Activated T-cell treated with anti-CD3 and anti-CD28 coated beads, Interleukin-2, amount 50 U/mL, for 24 hours (primary cell): ENCODE results near the gene TCEA2.

Experiments
- DNase-seq: peaks from one replicate; pipeline ENCODE4 v3.0.0-alpha.2; 2020
- H3K27ac Mint-ChIP-seq: 2 replicates; pipeline ENCODE4 v1.8.0; 2020; ENCODE audit warnings: mild to moderate bottlenecking, mixed read lengths
- H3K27me3 Mint-ChIP-seq: 2 replicates; pipeline ENCODE4 v1.8.0; 2020; ENCODE audit warnings: mixed read lengths
- H3K36me3 Mint-ChIP-seq: 2 replicates; pipeline ENCODE4 v1.8.0; 2020; ENCODE audit warnings: low read depth, mixed read lengths
- H3K4me1 Mint-ChIP-seq: 2 replicates; pipeline ENCODE4 v1.8.0; 2020; ENCODE audit warnings: low read depth, mixed read lengths
- H3K4me3 Mint-ChIP-seq: 2 replicates; pipeline ENCODE4 v1.8.0; 2020; ENCODE audit warnings: mild to moderate bottlenecking, moderate library complexity, mixed read lengths
- H3K9me3 Mint-ChIP-seq: 2 replicates; pipeline ENCODE4 v1.8.0; 2020; ENCODE audit warnings: mixed read lengths

TCEA2 gene

GRCh38 chr20:64062596-64063388, at the start of gene TCEA2:
Gene TCEA2, plus strand, starts transcription at chr20:64063198. Its CDS starts 115 bp downstream, at chr20:64063313.
- Mint-ChIP-seq H3K36me3 (no peaks in the 10 kb centered on the region), H3K4me1 (peaks cover 56% of the 10 kb centered on the region), H3K27me3 (no peaks in the 10 kb centered on the region), H3K27ac (peak within 1 kb of the TSS; percentile 87), H3K4me3 (peak within 1 kb of the TSS; percentile 84), H3K9me3 (no peaks in the 10 kb centered on the region)
- peak; percentile 96 for DNase-seq

GRCh38 chr20:64015635-64016034, 47.4 kb upstream of the TCEA2 start:
- Mint-ChIP-seq H3K4me1 (peaks cover 21% of the 10 kb centered on the region), H3K36me3 (peaks cover 75% of the 10 kb centered on the region), H3K9me3 (no peaks in the 10 kb centered on the region), H3K27me3 (no peaks in the 10 kb centered on the region), H3K27ac (peak overlapping the region; percentile 22), H3K4me3 (no peak overlapping the region)
- no peak for DNase-seq

- Mint-ChIP-seq H3K9me3 (no peaks in the 10 kb centered on the region), H3K27ac (no peak overlapping the region), H3K27me3 (no peaks in the 10 kb centered on the region), H3K36me3 (peaks cover 87% of the 10 kb centered on the region), H3K4me1 (peaks cover 1% of the 10 kb centered on the region), H3K4me3 (no peak overlapping the region)
- DNase-seq = no peak
These were observed 41.6 kb upstream of the TCEA2 start for GRCh38 chr20:64021124-64021975.

GRCh38 chr20:64022671-64023360, 40.2 kb upstream of the TCEA2 start:
- no peak for DNase-seq
- peaks cover 94% of the 10 kb centered on the region for H3K36me3 Mint-ChIP-seq
- no peak overlapping the region for H3K4me3 Mint-ChIP-seq
- H3K9me3 Mint-ChIP-seq = no peaks in the 10 kb centered on the region
- peaks cover 1% of the 10 kb centered on the region for H3K4me1 Mint-ChIP-seq
- H3K27me3 Mint-ChIP-seq = no peaks in the 10 kb centered on the region
- no peak overlapping the region for H3K27ac Mint-ChIP-seq

GRCh38 chr20:64023361-64024140, 39.4 kb upstream of the TCEA2 start:
- Mint-ChIP-seq H3K4me1 (peaks cover 1% of the 10 kb centered on the region), H3K27me3 (no peaks in the 10 kb centered on the region), H3K9me3 (no peaks in the 10 kb centered on the region), H3K4me3 (no peak overlapping the region), H3K27ac (no peak overlapping the region), H3K36me3 (peaks cover 94% of the 10 kb centered on the region)
- no peak for DNase-seq

- Mint-ChIP-seq H3K4me3 (no peak overlapping the region), H3K36me3 (peaks cover 94% of the 10 kb centered on the region), H3K27ac (no peak overlapping the region), H3K9me3 (no peaks in the 10 kb centered on the region), H3K27me3 (no peaks in the 10 kb centered on the region), H3K4me1 (peaks cover 1% of the 10 kb centered on the region)
- DNase-seq = no peak
These were observed 38.6 kb upstream of the TCEA2 start for GRCh38 chr20:64024141-64024990.

GRCh38 chr20:64025101-64025825, 37.7 kb upstream of the TCEA2 start:
- peaks cover 1% of the 10 kb centered on the region for H3K4me1 Mint-ChIP-seq
- H3K27ac Mint-ChIP-seq = peak overlapping the region; percentile 22
- H3K36me3 Mint-ChIP-seq = peaks cover 95% of the 10 kb centered on the region
- DNase-seq = no peak
- H3K4me3 Mint-ChIP-seq = no peak overlapping the region
- no peaks in the 10 kb centered on the region for H3K9me3 Mint-ChIP-seq
- H3K27me3 Mint-ChIP-seq = no peaks in the 10 kb centered on the region

GRCh38 chr20:64025826-64026412, 37.1 kb upstream of the TCEA2 start:
- H3K27me3 Mint-ChIP-seq = no peaks in the 10 kb centered on the region
- peaks cover 1% of the 10 kb centered on the region for H3K4me1 Mint-ChIP-seq
- no peak overlapping the region for H3K4me3 Mint-ChIP-seq
- no peak overlapping the region for H3K27ac Mint-ChIP-seq
- H3K9me3 Mint-ChIP-seq = no peaks in the 10 kb centered on the region
- DNase-seq = no peak
- peaks cover 98% of the 10 kb centered on the region for H3K36me3 Mint-ChIP-seq

GRCh38 chr20:64027981-64028685, 34.9 kb upstream of the TCEA2 start:
- DNase-seq = no peak
- H3K27ac Mint-ChIP-seq = no peak overlapping the region
- peaks cover 98% of the 10 kb centered on the region for H3K36me3 Mint-ChIP-seq
- no peaks in the 10 kb centered on the region for H3K27me3 Mint-ChIP-seq
- no peaks in the 10 kb centered on the region for H3K9me3 Mint-ChIP-seq
- H3K4me1 Mint-ChIP-seq = peaks cover 1% of the 10 kb centered on the region
- no peak overlapping the region for H3K4me3 Mint-ChIP-seq

GRCh38 chr20:64029293-64030117, 33.5 kb upstream of the TCEA2 start:
- peak overlapping the region; percentile 26 for H3K27ac Mint-ChIP-seq
- H3K4me1 Mint-ChIP-seq = peaks cover 11% of the 10 kb centered on the region
- DNase-seq = no peak
- H3K27me3 Mint-ChIP-seq = no peaks in the 10 kb centered on the region
- no peak overlapping the region for H3K4me3 Mint-ChIP-seq
- no peaks in the 10 kb centered on the region for H3K9me3 Mint-ChIP-seq
- peaks cover 98% of the 10 kb centered on the region for H3K36me3 Mint-ChIP-seq

GRCh38 chr20:64030371-64031134, 32.4 kb upstream of the TCEA2 start:
- Mint-ChIP-seq H3K9me3 (no peaks in the 10 kb centered on the region), H3K36me3 (peaks cover 95% of the 10 kb centered on the region), H3K27ac (peak overlapping the region; percentile 22), H3K27me3 (no peaks in the 10 kb centered on the region), H3K4me3 (no peak overlapping the region), H3K4me1 (peaks cover 22% of the 10 kb centered on the region)
- no peak for DNase-seq
